ENCODE data around the gene PLEKHG7. TPM values are rescaled to one million over a fixed set of nuclear protein-coding genes. Genes with fewer than 3 reads are reported as not detected.

PLEKHG7 gene
- total RNA-seq, 2 donors from 2014 or later = 0.33 to 1.6 TPM

DNA sequence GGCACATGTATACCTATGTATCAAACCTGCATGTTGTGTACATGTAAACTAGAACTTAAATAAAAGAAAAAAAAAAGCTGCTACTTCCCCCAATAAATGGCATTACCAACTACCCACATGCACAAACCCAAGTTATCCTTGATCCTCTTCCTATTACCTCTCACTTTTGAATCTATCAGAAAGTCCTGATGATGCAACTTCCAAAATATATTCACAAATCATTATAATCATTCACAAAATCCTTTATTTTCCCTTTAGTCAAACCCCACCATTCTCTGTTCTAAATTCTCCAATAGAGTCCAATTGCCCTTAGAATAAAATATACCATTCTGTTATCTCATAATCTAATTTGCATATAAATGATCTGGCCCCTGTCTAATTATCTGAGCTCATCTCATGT, 92.0 kb downstream of the PLEKHG7 start:
- Histone ChIP-seq H3K27me3 (no peaks in the 10 kb centered on the region), H3K4me3 (no peak overlapping the region), H3K4me1 (no peaks in the 10 kb centered on the region), H3K9me3 (no peaks in the 10 kb centered on the region), H3K36me3 (replicated peaks in 1 of 2; ENCODE audit: insufficient read depth in 1 of 2, low read depth in 2 of 2) (peaks cover 3 to 5% of the 10 kb centered on the region in 2 donors), H3K27ac (no peak overlapping the region)
- no peak for DNase-seq
- ATAC-seq = no peak
- intact Hi-C loops (cut with DNase I) = no loop called here
- no peak for TF ChIP-seq POLR2A (IDR thresholded peaks at IDR 0.05)
- TF ChIP-seq, protein P1, sequence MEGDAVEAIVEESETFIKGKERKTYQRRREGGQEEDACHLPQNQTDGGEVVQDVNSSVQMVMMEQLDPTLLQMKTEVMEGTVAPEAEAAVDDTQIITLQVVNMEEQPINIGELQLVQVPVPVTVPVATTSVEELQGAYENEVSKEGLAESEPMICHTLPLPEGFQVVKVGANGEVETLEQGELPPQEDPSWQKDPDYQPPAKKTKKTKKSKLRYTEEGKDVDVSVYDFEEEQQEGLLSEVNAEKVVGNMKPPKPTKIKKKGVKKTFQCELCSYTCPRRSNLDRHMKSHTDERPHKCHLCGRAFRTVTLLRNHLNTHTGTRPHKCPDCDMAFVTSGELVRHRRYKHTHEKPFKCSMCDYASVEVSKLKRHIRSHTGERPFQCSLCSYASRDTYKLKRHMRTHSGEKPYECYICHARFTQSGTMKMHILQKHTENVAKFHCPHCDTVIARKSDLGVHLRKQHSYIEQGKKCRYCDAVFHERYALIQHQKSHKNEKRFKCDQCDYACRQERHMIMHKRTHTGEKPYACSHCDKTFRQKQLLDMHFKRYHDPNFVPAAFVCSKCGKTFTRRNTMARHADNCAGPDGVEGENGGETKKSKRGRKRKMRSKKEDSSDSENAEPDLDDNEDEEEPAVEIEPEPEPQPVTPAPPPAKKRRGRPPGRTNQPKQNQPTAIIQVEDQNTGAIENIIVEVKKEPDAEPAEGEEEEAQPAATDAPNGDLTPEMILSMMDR (IDR thresholded peaks at IDR 0.05) = no peak

DNA sequence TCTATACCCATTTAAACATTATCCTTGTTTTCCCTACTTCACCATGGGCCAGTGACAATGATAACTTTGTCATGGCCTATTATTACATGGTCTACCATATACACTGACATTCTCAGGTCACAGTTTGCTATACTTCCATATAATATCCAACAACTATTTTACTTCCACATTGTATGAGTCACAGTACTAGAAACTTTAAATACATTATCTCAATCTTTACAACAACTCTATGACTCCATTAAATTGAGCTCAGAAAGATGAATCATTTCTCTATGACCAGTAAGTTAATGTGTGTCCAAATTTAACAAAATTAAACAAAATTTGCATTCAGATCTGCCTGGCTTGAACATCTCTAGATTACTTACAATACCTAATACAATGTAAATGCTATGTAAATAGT, 93.9 kb downstream of the PLEKHG7 start:
- Histone ChIP-seq H3K27ac (no peak overlapping the region), H3K4me1 (no peaks in the 10 kb centered on the region), H3K27me3 (no peaks in the 10 kb centered on the region), H3K4me3 (no peak overlapping the region), H3K36me3 (replicated peaks in 1 of 2; ENCODE audit: insufficient read depth in 1 of 2, low read depth in 2 of 2) (peaks cover 5% of the 10 kb centered on the region in 2 donors), H3K9me3 (no peaks in the 10 kb centered on the region)
- DNase-seq (no peak), ATAC-seq (no peak)
- intact Hi-C loops (cut with DNase I) = no loop called here
- TF ChIP-seq POLR2A (IDR thresholded peaks at IDR 0.05) = no peak
- TF ChIP-seq, protein P1 (IDR thresholded peaks at IDR 0.05) = no peak

DNA sequence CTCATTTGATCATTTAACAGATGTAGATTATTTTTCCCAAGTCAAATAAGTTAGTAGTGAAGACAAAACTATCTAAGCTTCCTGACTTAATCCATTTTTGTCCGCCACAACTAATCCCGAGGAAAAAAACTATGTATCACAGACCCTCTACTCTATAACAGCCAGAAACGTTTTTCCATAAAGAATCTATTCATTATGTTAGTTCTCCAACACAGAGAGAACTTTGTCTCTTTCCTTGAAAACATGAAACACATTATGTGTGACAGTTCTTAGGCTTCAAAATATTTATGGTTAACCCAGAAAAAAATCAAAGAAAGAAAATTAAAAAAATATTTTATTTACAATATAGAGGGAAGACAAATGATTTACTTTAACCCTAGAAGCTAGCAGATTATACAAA, 100.1 kb downstream of the PLEKHG7 start:
- no peak for ATAC-seq
- Histone ChIP-seq H3K4me1 (no peaks in the 10 kb centered on the region), H3K36me3 (replicated peaks in 1 of 2; ENCODE audit: insufficient read depth in 1 of 2, low read depth in 2 of 2) (peaks cover 0 to 5% of the 10 kb centered on the region in 2 donors), H3K27ac (no peak overlapping the region), H3K4me3 (no peak overlapping the region), H3K9me3 (no peaks in the 10 kb centered on the region), H3K27me3 (no peaks in the 10 kb centered on the region)
- TF ChIP-seq, protein P1 (IDR thresholded peaks at IDR 0.05) = no peak
- TF ChIP-seq POLR2A (IDR thresholded peaks at IDR 0.05) = no peak
- DNase-seq = no peak
- intact Hi-C loops (cut with DNase I) = no loop called here
- WGBS, 2 donors = 68 to 70% methylated on average over 3 of the region's 3 CpGs

DNA sequence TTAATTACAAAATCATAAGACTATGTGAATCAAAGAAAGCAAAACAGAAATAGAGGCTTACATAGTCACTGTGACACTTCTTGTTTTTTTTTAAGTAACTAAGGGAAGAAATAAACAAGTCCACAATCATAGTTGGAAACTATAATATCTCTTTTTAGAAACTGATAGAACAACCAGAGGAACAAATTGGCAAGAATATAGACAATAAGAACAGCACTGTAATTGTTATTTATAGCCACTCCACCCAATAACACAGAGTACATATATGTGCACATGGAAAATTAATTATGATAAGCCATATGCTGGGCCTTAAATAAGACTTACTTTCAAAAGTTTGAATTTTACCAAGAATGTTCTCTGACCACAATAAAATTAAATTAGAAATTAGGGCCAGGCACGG, 101.1 kb downstream of the PLEKHG7 start:
- intact Hi-C loops (cut with DNase I) = no loop called here
- no peaks in the 10 kb centered on the region for H3K9me3 ChIP-seq
- DNase-seq (no peak), ATAC-seq (no peak)
- peaks cover 0 to 6% of the 10 kb centered on the region in 2 donors for H3K36me3 ChIP-seq (replicated peaks in 1 of 2; ENCODE audit: insufficient read depth in 1 of 2, low read depth in 2 of 2)
- H3K27me3 ChIP-seq = no peaks in the 10 kb centered on the region
- TF ChIP-seq, protein P1 (IDR thresholded peaks at IDR 0.05) = no peak
- TF ChIP-seq POLR2A (IDR thresholded peaks at IDR 0.05) = no peak
- 100% methylated on average over 1 of the region's 1 CpG for WGBS, 2 donors
- H3K27ac ChIP-seq = no peak overlapping the region
- no peak overlapping the region for H3K4me3 ChIP-seq
- no peaks in the 10 kb centered on the region for H3K4me1 ChIP-seq

DNA sequence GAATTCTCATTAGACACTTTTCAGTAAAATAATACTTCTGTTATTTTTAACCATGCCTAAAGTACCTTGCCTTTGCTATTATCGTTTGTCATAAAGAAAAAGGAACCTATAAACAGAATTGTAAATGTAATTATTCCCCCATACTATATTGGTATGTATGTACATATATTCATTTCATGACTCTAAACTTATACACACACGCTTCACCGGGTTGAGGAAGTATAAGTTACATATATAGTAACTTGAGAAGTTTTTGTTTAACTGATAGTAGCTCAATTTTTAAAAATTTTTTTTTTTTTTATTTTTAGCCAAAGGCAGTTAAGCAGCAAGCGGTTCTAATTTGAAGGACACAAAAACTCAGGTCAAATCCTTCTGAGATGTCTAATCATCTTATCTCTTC, 107.6 kb downstream of the PLEKHG7 start:
- peaks cover 0 to 2% of the 10 kb centered on the region in 2 donors for H3K36me3 ChIP-seq (replicated peaks in 1 of 2; ENCODE audit: insufficient read depth in 1 of 2, low read depth in 2 of 2)
- 88 to 91% methylated on average over 4 of the region's 4 CpGs for WGBS, 2 donors

More for the DNA sequence above, 107.6 kb downstream of the PLEKHG7 start:
- intact Hi-C loops (cut with DNase I) = no loop called here
- no peak for TF ChIP-seq POLR2A (IDR thresholded peaks at IDR 0.05)
- TF ChIP-seq, protein P1 (IDR thresholded peaks at IDR 0.05) = no peak
- DNase-seq (no peak), ATAC-seq (no peak)
- no peaks in the 10 kb centered on the region for H3K4me1 ChIP-seq
- no peaks in the 10 kb centered on the region for H3K27me3 ChIP-seq
- H3K4me3 ChIP-seq = no peak overlapping the region
- H3K27ac ChIP-seq = no peak overlapping the region
- H3K9me3 ChIP-seq = no peaks in the 10 kb centered on the region

All from body of pancreas (tissue), 4 donors.